HPDE6-E6E7 (cell line): ENCODE results near the gene SPHK1.

Source experiments
- DNase-seq: peaks from one replicate; pipeline ENCODE4 v3.0.0; 2011; ENCODE audit warnings: missing footprints; ENCODE audit errors: extremely low spot score

SPHK1 gene

DNA sequence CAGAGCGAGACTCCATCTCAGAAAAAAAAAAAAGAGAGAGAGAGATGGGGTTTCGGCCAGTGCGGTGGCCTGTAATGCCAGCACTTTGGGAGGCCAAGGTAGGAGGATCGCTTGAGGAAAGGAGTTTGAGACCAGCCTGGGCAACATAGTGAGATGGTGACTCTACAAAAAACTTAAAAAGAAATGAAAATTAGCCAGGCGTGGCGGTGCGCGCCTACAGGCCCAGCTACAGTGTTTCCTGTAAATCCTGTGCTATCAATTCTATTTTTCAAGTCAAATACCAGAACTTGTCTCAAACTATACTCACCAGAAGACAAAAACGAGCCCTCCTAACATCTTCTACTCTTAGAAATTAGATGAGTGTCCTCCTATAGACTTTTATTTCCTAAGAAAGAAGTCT, 49.3 kb downstream of the SPHK1 start:
- DNase-seq = no peak

DNA sequence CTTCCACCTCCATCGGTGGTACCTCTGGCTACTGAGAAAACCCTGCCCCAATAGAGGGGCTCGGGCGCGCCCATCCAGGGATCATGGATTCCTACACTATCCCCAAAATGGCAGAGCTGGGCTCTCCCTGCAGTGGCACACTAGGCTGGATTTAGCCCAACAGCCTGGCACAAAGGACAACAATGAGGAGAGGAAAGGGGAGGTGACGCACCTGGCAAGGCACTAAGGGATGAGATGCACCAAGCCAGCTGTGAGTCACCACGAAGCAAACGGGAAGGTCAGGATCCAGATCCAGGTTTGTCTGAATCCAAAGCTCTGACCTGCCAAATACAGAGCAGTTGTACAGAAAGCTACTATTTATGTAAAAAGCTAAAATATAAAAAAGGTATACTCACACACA, 50.5 kb downstream of the SPHK1 start:
- DNase-seq = no peak

DNA sequence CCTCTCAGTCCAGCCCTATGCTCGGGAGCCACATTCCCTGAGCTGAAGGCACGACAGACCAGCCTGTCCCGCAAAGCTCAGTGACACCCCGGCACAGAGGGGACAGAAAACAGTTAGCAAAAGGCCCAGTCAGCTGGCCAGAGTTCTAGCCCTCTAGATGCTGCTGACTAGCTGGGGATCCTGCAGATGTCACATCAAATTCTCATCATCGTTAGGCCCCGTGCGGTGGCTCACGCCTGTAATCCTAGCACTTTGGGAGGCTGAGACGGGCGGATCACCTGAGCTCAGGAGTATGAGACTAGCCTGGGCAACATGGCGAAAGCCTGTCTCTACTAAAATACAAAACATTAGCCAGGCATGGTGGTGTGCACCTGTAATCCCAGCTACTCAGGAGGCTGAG, 51.3 kb downstream of the SPHK1 start:
- no peak for DNase-seq
